ENCODE results near the gene ZNF619.

Gene ZNF619

GRCh38 chr3:40499952-40500351 is 23.0 kb downstream of the ZNF619 start:
- H3K4me3 ChIP-seq (ENCODE audit: low read depth, low read length) = no peak overlapping the region
- no peak for TF ChIP-seq POLR2A (IDR thresholded peaks at IDR 0.05; ENCODE audit: extremely low read depth, insufficient read length)
- no peak for DNase-seq (ENCODE audit: low read depth)

GRCh38 chr3:40502034-40502433 is 25.1 kb downstream of the ZNF619 start:
- H3K4me3 ChIP-seq (ENCODE audit: low read depth, low read length) = no peak overlapping the region
- TF ChIP-seq POLR2A (IDR thresholded peaks at IDR 0.05; ENCODE audit: extremely low read depth, insufficient read length) (no peak), MAX (IDR thresholded peaks at IDR 0.05; ENCODE audit: low read depth, low read length) (no peak), CTCF (IDR thresholded peaks at IDR 0.05; ENCODE audit: low read depth, low read length) (no peak), MYC (IDR thresholded peaks at IDR 0.05; ENCODE audit: low read depth, low read length) (no peak)
- no peak for DNase-seq (ENCODE audit: low read depth)

- no peak for DNase-seq (ENCODE audit: low read depth)
- peak overlapping the region; percentile 80 for H3K4me3 ChIP-seq (ENCODE audit: low read depth, low read length)
- TF ChIP-seq POLR2A (IDR thresholded peaks at IDR 0.05; ENCODE audit: extremely low read depth, insufficient read length) = no peak
- TF ChIP-seq CTCF (IDR thresholded peaks at IDR 0.05; ENCODE audit: low read depth, low read length) = no peak
- no peak for TF ChIP-seq MYC (IDR thresholded peaks at IDR 0.05; ENCODE audit: low read depth, low read length)
- no peak for TF ChIP-seq MAX (IDR thresholded peaks at IDR 0.05; ENCODE audit: low read depth, low read length)
These were observed 27.9 kb downstream of the ZNF619 start for GRCh38 chr3:40504636-40505430.

- peak; percentile 85 for DNase-seq (ENCODE audit: low read depth)
- peak within 1 kb of the TSS; percentile 80 for H3K4me3 ChIP-seq (ENCODE audit: low read depth, low read length)
- TF ChIP-seq CTCF (IDR thresholded peaks at IDR 0.05; ENCODE audit: low read depth, low read length) = peak; percentile 49
- no peak; the same call in 1 of the 2 replicates for TF ChIP-seq MAX (IDR thresholded peaks at IDR 0.05; ENCODE audit: low read depth, low read length)
- TF ChIP-seq POLR2A (IDR thresholded peaks at IDR 0.05; ENCODE audit: extremely low read depth, insufficient read length) = no peak
- peak; percentile 47; the same call in 1 of the 2 replicates for TF ChIP-seq MYC (IDR thresholded peaks at IDR 0.05; ENCODE audit: low read depth, low read length)
These were observed 28.9 kb downstream of the ZNF619 start, which contains the start of gene ZNF620 for GRCh38 chr3:40505599-40506462. TSS of gene ZNF620 (plus strand) at chr3:40506039. CDS start at chr3:40506353, 314 bp downstream.

GRCh38 chr3:40511031-40511718 is 34.3 kb downstream of the ZNF619 start:
- DNase-seq (ENCODE audit: low read depth) = no peak
- H3K4me3 ChIP-seq (ENCODE audit: low read depth, low read length) = no peak overlapping the region
- TF ChIP-seq POLR2A (IDR thresholded peaks at IDR 0.05; ENCODE audit: extremely low read depth, insufficient read length) = no peak

- TF ChIP-seq MYC (IDR thresholded peaks at IDR 0.05; ENCODE audit: low read depth, low read length) = no peak
- no peak for TF ChIP-seq CTCF (IDR thresholded peaks at IDR 0.05; ENCODE audit: low read depth, low read length)
- no peak for TF ChIP-seq MAX (IDR thresholded peaks at IDR 0.05; ENCODE audit: low read depth, low read length)
- no peak for TF ChIP-seq POLR2A (IDR thresholded peaks at IDR 0.05; ENCODE audit: extremely low read depth, insufficient read length)
- H3K4me3 ChIP-seq (ENCODE audit: low read depth, low read length) = no peak overlapping the region
- no peak for DNase-seq (ENCODE audit: low read depth)
These were observed 39.3 kb downstream of the ZNF619 start for GRCh38 chr3:40516201-40516600.
